GM12878 (cell line): Measurements from ENCODE around the gene TTC32. TPM values are rescaled to one million over a fixed set of nuclear protein-coding genes. Genes with fewer than 3 reads are reported as not detected.

Experiments
- ATAC-seq: fragments of 200-7000 bp; cut with Tn5 transposase; 3 replicates; pipeline ENCODE4 v1.9.1; 2020; ENCODE audit warnings: mild to moderate bottlenecking, moderate library complexity
- BruUV-seq: library from RNA; stranded (reverse); fragments of 400-500 nt; replicated peaks from 2 replicates; lab custom pipeline; 2021; lab: Mats Ljungman, UMichigan
- CTCF ChIA-PET: fragments of 300-600 bp; sonication (Branson Sonifier 250); formaldehyde crosslinking; extraction: SDS; loops from one replicate; lab custom pipeline; 2021; ENCODE audit warnings: inconsistent platforms; lab: Yijun Ruan, JAX
- POLR2A ChIA-PET: fragments of 350-600 bp; formaldehyde crosslinking; extraction: SDS; loops from one replicate; lab custom pipeline; 2021; ENCODE audit warnings: inconsistent platforms; lab: Charles Lee
- RAD21 ChIA-PET: fragments of 300-600 bp; sonication (Branson Sonifier 250); formaldehyde crosslinking; loops from one replicate; lab custom pipeline; 2023; ENCODE audit warnings: antibody characterized with exemption; ENCODE audit not compliant: unreplicated experiment; lab: Charles Lee
- SMC1A ChIA-PET: fragments of 300-600 bp; sonication (Branson Sonifier 250); formaldehyde crosslinking; loops from one replicate; lab custom pipeline; 2023; ENCODE audit not compliant: unreplicated experiment, uncharacterized antibody; lab: Charles Lee
- DNase-seq: peaks from one replicate; pipeline ENCODE4 v3.0.0-alpha.2; 2011; ENCODE audit warnings: low read depth, low spot score
- FAIRE-seq: peaks from 3 replicates; lab custom pipeline; 2011; peaks lifted over from hg19 to GRCh38; lab: Jason Lieb, UNC
- H2AFZ ChIP-seq: 2 replicates; pipeline ENCODE4 v1.6.0; 2011; ENCODE audit warnings: low read depth, low read length, control low read depth; ENCODE audit not compliant: control insufficient read depth
- H3K27ac ChIP-seq: 2 replicates; pipeline ENCODE4 v1.5.1; 2011; ENCODE audit warnings: control low read depth; ENCODE audit not compliant: control insufficient read depth, insufficient read depth
- H3K27me3 ChIP-seq, 2 experiments: replicated peaks in 1 of 2; 2 replicates each; pipeline versions ENCODE4 v1.6.0 to v1.6.1; 2011; ENCODE audit warnings: low read length in 1 of 2; ENCODE audit not compliant: control insufficient read depth in 2 of 2, insufficient read depth in 2 of 2
- H3K36me3 ChIP-seq, 2 experiments: 2 replicates each; pipeline ENCODE4 v1.5.1; 2011; ENCODE audit warnings: low read length in 1 of 2; ENCODE audit not compliant: control insufficient read depth in 2 of 2, insufficient read depth in 2 of 2
- H3K4me1 ChIP-seq: 2 replicates; pipeline ENCODE4 v1.6.1; 2011; ENCODE audit warnings: mild to moderate bottlenecking, low read length, moderate library complexity, mixed read lengths; ENCODE audit not compliant: control insufficient read depth, insufficient read depth
- H3K4me2 ChIP-seq: 2 replicates; pipeline ENCODE4 v1.6.0; 2011; ENCODE audit warnings: control low read depth; ENCODE audit not compliant: control insufficient read depth, insufficient read depth
- H3K4me3 ChIP-seq: fragments of 200-600 bp; sonication (generic); 2 replicates; pipeline ENCODE4 v1.5.1; 2016
- H3K79me2 ChIP-seq: 2 replicates; pipeline ENCODE4 v1.6.0; 2011; ENCODE audit warnings: low read length; ENCODE audit not compliant: control insufficient read depth, insufficient read depth
- H3K9ac ChIP-seq: 2 replicates; pipeline ENCODE4 v1.8.0; 2011; ENCODE audit warnings: low read length, control low read depth, mixed read lengths; ENCODE audit not compliant: control insufficient read depth, insufficient read depth
- H3K9me3 ChIP-seq: replicated peaks from 3 replicates; pipeline ENCODE4 v1.5.1; 2011; ENCODE audit warnings: mild to moderate bottlenecking, low read length; ENCODE audit not compliant: control insufficient read depth, insufficient read depth
- H4K20me1 ChIP-seq: 2 replicates; pipeline ENCODE4 v1.6.0; 2011; ENCODE audit not compliant: control insufficient read depth, insufficient read depth
- CBFB ChIP-seq: IDR thresholded peaks from 2 replicates; pipeline ENCODE4 v1.6.1; 2016; ENCODE audit warnings: antibody characterized with exemption, low read depth
- EED ChIP-seq: sonication (generic); IDR thresholded peaks from 2 replicates; pipeline ENCODE4 v1.6.1; 2016; ENCODE audit warnings: antibody characterized with exemption, low read depth
- GATAD2B ChIP-seq: fragments of 450-650 bp; conservative IDR thresholded peaks from 2 replicates; pipeline ENCODE4 v1.6.1; 2017; ENCODE audit warnings: low read depth, mild to moderate bottlenecking, moderate library complexity
- HCFC1 ChIP-seq: fragments of 150-350 bp; IDR thresholded peaks from 2 replicates; pipeline ENCODE4 v1.6.1; 2014; ENCODE audit warnings: low read length
- IRF4 ChIP-seq: IDR thresholded peaks from 2 replicates; pipeline ENCODE4 v1.6.1; 2011; ENCODE audit warnings: low read depth, low read length
- MTA3 ChIP-seq: IDR thresholded peaks from 2 replicates; pipeline ENCODE4 v1.6.1; 2012; ENCODE audit warnings: low read length, inconsistent platforms, borderline replicate concordance
- MYB ChIP-seq: fragments of 150-350 bp; IDR thresholded peaks from 2 replicates; pipeline ENCODE4 v1.6.1; 2014; ENCODE audit warnings: mild to moderate bottlenecking, low read depth, low read length, borderline replicate concordance
- MYC ChIP-seq: IDR thresholded peaks from 2 replicates; pipeline ENCODE4 v1.6.1; 2011; ENCODE audit warnings: mild to moderate bottlenecking, low read length, moderate library complexity, inconsistent platforms; ENCODE audit not compliant: insufficient read depth, insufficient replicate concordance, insufficient read length, severe bottlenecking
- PML ChIP-seq: IDR thresholded peaks from 2 replicates; pipeline ENCODE4 v1.6.1; 2012; ENCODE audit warnings: low read length, inconsistent platforms
- SPI1 ChIP-seq: IDR thresholded peaks from 2 replicates; pipeline ENCODE4 v1.6.1; 2011; ENCODE audit warnings: low read depth, mild to moderate bottlenecking, low read length, moderate library complexity, borderline replicate concordance; ENCODE audit not compliant: insufficient read depth
- TCF3 ChIP-seq: IDR thresholded peaks from 2 replicates; pipeline ENCODE4 v1.6.1; 2012; ENCODE audit warnings: low read depth, mild to moderate bottlenecking, low read length, borderline replicate concordance; ENCODE audit not compliant: insufficient read depth
- YY1 ChIP-seq: IDR thresholded peaks from 2 replicates; pipeline ENCODE4 v1.6.1; 2011; ENCODE audit warnings: low read depth, mild to moderate bottlenecking, low read length
- ZSCAN29 ChIP-seq: fragments of 450-650 bp; IDR thresholded peaks from 2 replicates; pipeline ENCODE4 v1.6.1; 2017; ENCODE audit warnings: mild to moderate bottlenecking, moderate library complexity
- WGBS: methylation state at CpG from one replicate; pipeline ENCODE4 v1.1.6; 2016; ENCODE audit warnings: low lambda C conversion rate; ENCODE audit not compliant: insufficient replicate concordance, insufficient coverage; ENCODE audit errors: missing lambda C conversion rate; 5-methylcytosine and 5-hydroxymethylcytosine counted together
- in situ Hi-C: fragments of 300-500 bp; cut with MboI; formaldehyde crosslinking; loops from 9 replicates; pipeline ENCODE4 v1.14.3; 2018; ENCODE audit warnings: mixed read lengths
- intact Hi-C: fragments of 100-400 bp; cut with micrococcal nuclease; formaldehyde crosslinking; loops from one replicate; pipeline ENCODE4 v1.14.2; 2022; ENCODE audit not compliant: unreplicated experiment
- polyA plus RNA-seq, 11 experiments: library from polyadenylated mRNA; depleted of rRNA in 4 of 11; unstranded in 6 of 11; stranded (reverse) in 5 of 11; fragments of >200 nt; fragmentation: Nextera tagmentation in 4 of 11; fragmentation: Illumina TruSeq in 1 of 11; extraction: Ambion mirVana in 4 of 11; extraction: Trizol in 1 of 11; gene quantifications; 1 replicate in 1 of 11; 2 replicates in 10 of 11; pipeline versions ENCODE4 v1.2.1 to v1.2.3, GENCODE V29; 2011 to 2016; ENCODE audit warnings: inconsistent platforms in 2 of 11, missing spikeins in 2 of 11, low read depth in 1 of 11
- total RNA-seq, 4 experiments: library from RNA; depleted of rRNA in 3 of 4; stranded (reverse); fragments of >200 nt in 3 of 4; fragmentation: Illumina TruSeq in 1 of 4; extraction: Trizol in 1 of 4; gene quantifications; 2 replicates each; pipeline versions ENCODE4 v1.2.1 to v1.2.3, GENCODE V29; 2013 to 2021
- TF ChIP-seq, protein P1 (sequence below): IDR thresholded peaks from 2 replicates; pipeline ENCODE4 v1.6.1; 2011; ENCODE audit warnings: borderline replicate concordance, low read depth, mild to moderate bottlenecking, moderate library complexity, low read length; ENCODE audit not compliant: insufficient read depth, poor library complexity, severe bottlenecking
- TF ChIP-seq, protein P2 (sequence below): fragments of 450-650 bp; formaldehyde crosslinking; IDR thresholded peaks from 2 replicates; pipeline ENCODE4 v1.5.0; 2022; ENCODE audit warnings: mild to moderate bottlenecking, missing genetic modification characterization
- TF ChIP-seq, protein P3 (sequence below): fragments of 450-650 bp; conservative IDR thresholded peaks from 2 replicates; pipeline ENCODE4 v1.6.1; 2017; ENCODE audit warnings: mild to moderate bottlenecking, moderate library complexity

TTC32 gene
- total and polyA plus RNA-seq, 10 of the 15 experiments (the other 5 are each of a cell fraction or from before 2014, with no cell fraction given) = 11.1 to 30.0 (median 19.7) TPM

- Histone ChIP-seq H3K4me2 (no peak overlapping the region), H3K9me3 (no peaks in the 10 kb centered on the region; the same call in 2 of the 3 replicates), H3K4me1 (peaks cover 16% of the 10 kb centered on the region), H2AFZ (no peak overlapping the region), H3K36me3 (no peaks in the 10 kb centered on the region), H3K27me3 (no peaks in the 10 kb centered on the region), H3K27ac (no peak overlapping the region), H4K20me1 (no peaks in the 10 kb centered on the region), H3K4me3 (no peak overlapping the region), H3K79me2 (no peaks in the 10 kb centered on the region; the same call in 1 of the 2 replicates), H3K9ac (no peak overlapping the region)
- ChIA-PET CTCF (no interaction called here), POLR2A (interaction anchor here (0.6 kb wide), 1 partner anchor 127 kb away, joined by 3 read pairs; no protein-coding TSS in a partner anchor), RAD21 (no interaction called here), SMC1A (interaction anchor here (1.1 to 1.6 kb wide), 2 partner anchors 11 to 14 kb away, joined by 3 to 4 read pairs; no protein-coding TSS in a partner anchor)
- FAIRE-seq = no peak
- 81% methylated on average over 11 of the region's 11 CpGs for WGBS
- DNase-seq = no peak
- intact Hi-C loops = no loop called here
- ATAC-seq = no peak
- BruUV-seq = no TSS peak
- in situ Hi-C loops = no loop called here
- TF ChIP-seq, protein P1, sequence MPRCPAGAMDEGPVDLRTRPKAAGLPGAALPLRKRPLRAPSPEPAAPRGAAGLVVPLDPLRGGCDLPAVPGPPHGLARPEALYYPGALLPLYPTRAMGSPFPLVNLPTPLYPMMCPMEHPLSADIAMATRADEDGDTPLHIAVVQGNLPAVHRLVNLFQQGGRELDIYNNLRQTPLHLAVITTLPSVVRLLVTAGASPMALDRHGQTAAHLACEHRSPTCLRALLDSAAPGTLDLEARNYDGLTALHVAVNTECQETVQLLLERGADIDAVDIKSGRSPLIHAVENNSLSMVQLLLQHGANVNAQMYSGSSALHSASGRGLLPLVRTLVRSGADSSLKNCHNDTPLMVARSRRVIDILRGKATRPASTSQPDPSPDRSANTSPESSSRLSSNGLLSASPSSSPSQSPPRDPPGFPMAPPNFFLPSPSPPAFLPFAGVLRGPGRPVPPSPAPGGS = no peak
- TF ChIP-seq, protein P2, sequence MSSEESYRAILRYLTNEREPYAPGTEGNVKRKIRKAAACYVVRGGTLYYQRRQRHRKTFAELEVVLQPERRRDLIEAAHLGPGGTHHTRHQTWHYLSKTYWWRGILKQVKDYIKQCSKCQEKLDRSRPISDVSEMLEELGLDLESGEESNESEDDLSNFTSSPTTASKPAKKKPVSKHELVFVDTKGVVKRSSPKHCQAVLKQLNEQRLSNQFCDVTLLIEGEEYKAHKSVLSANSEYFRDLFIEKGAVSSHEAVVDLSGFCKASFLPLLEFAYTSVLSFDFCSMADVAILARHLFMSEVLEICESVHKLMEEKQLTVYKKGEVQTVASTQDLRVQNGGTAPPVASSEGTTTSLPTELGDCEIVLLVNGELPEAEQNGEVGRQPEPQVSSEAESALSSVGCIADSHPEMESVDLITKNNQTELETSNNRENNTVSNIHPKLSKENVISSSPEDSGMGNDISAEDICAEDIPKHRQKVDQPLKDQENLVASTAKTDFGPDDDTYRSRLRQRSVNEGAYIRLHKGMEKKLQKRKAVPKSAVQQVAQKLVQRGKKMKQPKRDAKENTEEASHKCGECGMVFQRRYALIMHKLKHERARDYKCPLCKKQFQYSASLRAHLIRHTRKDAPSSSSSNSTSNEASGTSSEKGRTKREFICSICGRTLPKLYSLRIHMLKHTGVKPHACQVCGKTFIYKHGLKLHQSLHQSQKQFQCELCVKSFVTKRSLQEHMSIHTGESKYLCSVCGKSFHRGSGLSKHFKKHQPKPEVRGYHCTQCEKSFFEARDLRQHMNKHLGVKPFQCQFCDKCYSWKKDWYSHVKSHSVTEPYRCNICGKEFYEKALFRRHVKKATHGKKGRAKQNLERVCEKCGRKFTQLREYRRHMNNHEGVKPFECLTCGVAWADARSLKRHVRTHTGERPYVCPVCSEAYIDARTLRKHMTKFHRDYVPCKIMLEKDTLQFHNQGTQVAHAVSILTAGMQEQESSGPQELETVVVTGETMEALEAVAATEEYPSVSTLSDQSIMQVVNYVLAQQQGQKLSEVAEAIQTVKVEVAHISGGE = no peak
- TF ChIP-seq PML = no peak
- TF ChIP-seq, protein P3, sequence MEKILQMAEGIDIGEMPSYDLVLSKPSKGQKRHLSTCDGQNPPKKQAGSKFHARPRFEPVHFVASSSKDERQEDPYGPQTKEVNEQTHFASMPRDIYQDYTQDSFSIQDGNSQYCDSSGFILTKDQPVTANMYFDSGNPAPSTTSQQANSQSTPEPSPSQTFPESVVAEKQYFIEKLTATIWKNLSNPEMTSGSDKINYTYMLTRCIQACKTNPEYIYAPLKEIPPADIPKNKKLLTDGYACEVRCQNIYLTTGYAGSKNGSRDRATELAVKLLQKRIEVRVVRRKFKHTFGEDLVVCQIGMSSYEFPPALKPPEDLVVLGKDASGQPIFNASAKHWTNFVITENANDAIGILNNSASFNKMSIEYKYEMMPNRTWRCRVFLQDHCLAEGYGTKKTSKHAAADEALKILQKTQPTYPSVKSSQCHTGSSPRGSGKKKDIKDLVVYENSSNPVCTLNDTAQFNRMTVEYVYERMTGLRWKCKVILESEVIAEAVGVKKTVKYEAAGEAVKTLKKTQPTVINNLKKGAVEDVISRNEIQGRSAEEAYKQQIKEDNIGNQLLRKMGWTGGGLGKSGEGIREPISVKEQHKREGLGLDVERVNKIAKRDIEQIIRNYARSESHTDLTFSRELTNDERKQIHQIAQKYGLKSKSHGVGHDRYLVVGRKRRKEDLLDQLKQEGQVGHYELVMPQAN = no peak
- TF ChIP-seq YY1 = no peak
- TF ChIP-seq MYB = no peak
- no peak for TF ChIP-seq CBFB
- TF ChIP-seq HCFC1 = no peak
- TF ChIP-seq SPI1 = no peak
- TF ChIP-seq EED = no peak
- TF ChIP-seq GATAD2B = no peak
- TF ChIP-seq TCF3 = no peak
- TF ChIP-seq IRF4 = no peak
- no peak for TF ChIP-seq MTA3
- no peak for TF ChIP-seq ZSCAN29
- no peak for TF ChIP-seq MYC
Observed at GRCh38 chr2:19886261-19886660, 15.5 kb downstream of the TTC32 start.
